GM12878 (cell line): ENCODE data around the gene NCF2.

Source experiments
- HDAC2 ChIP-seq: fragments of 200-600 bp; sonication (generic); IDR thresholded peaks from 2 replicates; pipeline ENCODE4 v1.6.1; 2017
- HDAC6 ChIP-seq: fragments of 200-600 bp; sonication (generic); IDR thresholded peaks from one replicate; pipeline ENCODE4 v1.8.0; 2017; ENCODE audit warnings: antibody characterized with exemption; ENCODE audit not compliant: unreplicated experiment
- NBN ChIP-seq: fragments of 450-650 bp; IDR thresholded peaks from 2 replicates; pipeline ENCODE4 v1.6.1; 2016
- POLR2A ChIP-seq: IDR thresholded peaks from 2 replicates; pipeline ENCODE4 v1.6.1; 2011; ENCODE audit warnings: low read depth, mild to moderate bottlenecking, low read length
- POLR2AphosphoS5 ChIP-seq: IDR thresholded peaks from 2 replicates; pipeline ENCODE4 v1.6.1; 2011; ENCODE audit warnings: mild to moderate bottlenecking, low read length, inconsistent platforms
- SIN3A ChIP-seq: IDR thresholded peaks from 2 replicates; pipeline ENCODE4 v1.6.1; 2012; ENCODE audit warnings: low read depth, low read length, improper control_type of control experiment
- SP1 ChIP-seq: IDR thresholded peaks from one replicate; pipeline ENCODE4 v1.6.1; 2011; ENCODE audit warnings: low read depth, low read length
- SRF ChIP-seq, 2 experiments: IDR thresholded peaks; 2 replicates each; pipeline ENCODE4 v1.6.1; 2011; ENCODE audit warnings: low read depth in 2 of 2, low read length in 2 of 2, mild to moderate bottlenecking in 1 of 2, moderate library complexity in 1 of 2
- STAT3 ChIP-seq: IDR thresholded peaks from 2 replicates; pipeline ENCODE4 v1.6.1; 2011; ENCODE audit warnings: low read depth, low read length, improper control_type of control experiment
- ZBTB40 ChIP-seq: fragments of 450-650 bp; IDR thresholded peaks from 2 replicates; pipeline ENCODE4 v1.6.1; 2016; ENCODE audit warnings: mild to moderate bottlenecking, moderate library complexity, borderline replicate concordance
- TF ChIP-seq, protein P1 (sequence below), 3 experiments: IDR thresholded peaks in 2 of 3; conservative IDR thresholded peaks in 1 of 3; 2 replicates each; pipeline ENCODE4 v1.5.1; 2011; ENCODE audit warnings: low read depth in 3 of 3, low read length in 3 of 3, mild to moderate bottlenecking in 3 of 3, control low read depth in 2 of 3, moderate library complexity in 2 of 3, inconsistent platforms in 1 of 3, mixed read lengths in 1 of 3; ENCODE audit not compliant: control insufficient read depth in 2 of 3, insufficient read depth in 1 of 3; ENCODE audit errors: extremely low read depth in 1 of 3

GRCh38 chr1:183517401-183517800 lies 72.9 kb downstream of the NCF2 start:
- TF ChIP-seq, protein P1, sequence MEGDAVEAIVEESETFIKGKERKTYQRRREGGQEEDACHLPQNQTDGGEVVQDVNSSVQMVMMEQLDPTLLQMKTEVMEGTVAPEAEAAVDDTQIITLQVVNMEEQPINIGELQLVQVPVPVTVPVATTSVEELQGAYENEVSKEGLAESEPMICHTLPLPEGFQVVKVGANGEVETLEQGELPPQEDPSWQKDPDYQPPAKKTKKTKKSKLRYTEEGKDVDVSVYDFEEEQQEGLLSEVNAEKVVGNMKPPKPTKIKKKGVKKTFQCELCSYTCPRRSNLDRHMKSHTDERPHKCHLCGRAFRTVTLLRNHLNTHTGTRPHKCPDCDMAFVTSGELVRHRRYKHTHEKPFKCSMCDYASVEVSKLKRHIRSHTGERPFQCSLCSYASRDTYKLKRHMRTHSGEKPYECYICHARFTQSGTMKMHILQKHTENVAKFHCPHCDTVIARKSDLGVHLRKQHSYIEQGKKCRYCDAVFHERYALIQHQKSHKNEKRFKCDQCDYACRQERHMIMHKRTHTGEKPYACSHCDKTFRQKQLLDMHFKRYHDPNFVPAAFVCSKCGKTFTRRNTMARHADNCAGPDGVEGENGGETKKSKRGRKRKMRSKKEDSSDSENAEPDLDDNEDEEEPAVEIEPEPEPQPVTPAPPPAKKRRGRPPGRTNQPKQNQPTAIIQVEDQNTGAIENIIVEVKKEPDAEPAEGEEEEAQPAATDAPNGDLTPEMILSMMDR (IDR thresholded peaks at IDR 0.05 in 2 of 3, conservative IDR thresholded peaks at IDR 0.05 in 1 of 3; ENCODE audit: control insufficient read depth in 2 of 3, extremely low read depth in 1 of 3, insufficient read depth in 1 of 3, low read depth in 3 of 3, low read length in 3 of 3): no peak
- TF ChIP-seq SP1 (no peak), NBN (no peak), ZBTB40 (no peak), POLR2A (no peak), POLR2AphosphoS5 (no peak), SIN3A (no peak), HDAC2 (no peak), SRF (IDR thresholded peaks at IDR 0.05; ENCODE audit: low read depth in 2 of 2, low read length in 2 of 2) (no peak), HDAC6 (no peak), STAT3 (no peak)
